Kidney tubule cell (primary cell): ENCODE results near the gene SRP9.
A peak's percentile ranks its signal among the peaks of the same experiment; 100 is the strongest.

Source experiments
- DNase-seq: peaks from one replicate; pipeline ENCODE4 v3.0.0-alpha.2; 2018; ENCODE audit warnings: low spot score

Gene SRP9

DNA sequence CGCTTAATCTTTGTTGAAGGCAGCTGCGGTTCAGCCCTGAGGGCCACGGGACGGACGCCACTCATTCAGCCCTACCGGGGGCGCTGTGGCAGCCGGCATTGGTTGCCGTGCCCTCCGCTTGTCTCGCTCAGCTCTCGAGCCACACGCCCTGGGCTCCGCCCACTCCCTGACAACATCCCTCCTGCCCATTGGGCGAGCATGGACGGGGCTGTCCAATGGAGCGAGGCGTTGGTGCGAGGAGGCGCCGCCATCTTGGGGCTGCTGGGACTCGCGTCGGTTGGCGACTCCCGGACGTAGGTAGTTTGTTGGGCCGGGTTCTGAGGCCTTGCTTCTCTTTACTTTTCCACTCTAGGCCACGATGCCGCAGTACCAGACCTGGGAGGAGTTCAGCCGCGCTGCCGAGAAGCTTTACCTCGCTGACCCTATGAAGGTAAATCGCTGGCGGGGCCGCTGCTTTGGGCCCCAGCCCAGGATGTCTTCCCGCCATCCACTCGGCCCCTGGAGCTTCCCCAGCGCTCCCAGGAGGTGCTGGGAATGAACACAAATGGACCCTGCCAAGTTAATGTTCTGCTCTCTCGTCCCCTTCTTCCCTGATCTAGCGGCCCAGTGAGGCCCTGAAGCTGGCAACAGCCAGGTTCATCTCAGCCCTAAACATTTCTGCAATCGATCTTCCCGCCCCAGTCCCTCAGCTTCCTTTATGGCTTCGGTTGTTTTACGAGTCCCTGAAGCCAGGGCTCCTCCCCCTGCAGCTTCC is at the start of gene SRP9:
Gene SRP9 (plus strand): TSS at position 244 of the 754 bp plus-strand sequence. CDS start 115 bp downstream, at position 359.
- peak; percentile 99 for DNase-seq

GRCh38 chr1:225731491-225731890 is 46.1 kb upstream of the SRP9 start:
- peak; percentile 52 for DNase-seq

DNA sequence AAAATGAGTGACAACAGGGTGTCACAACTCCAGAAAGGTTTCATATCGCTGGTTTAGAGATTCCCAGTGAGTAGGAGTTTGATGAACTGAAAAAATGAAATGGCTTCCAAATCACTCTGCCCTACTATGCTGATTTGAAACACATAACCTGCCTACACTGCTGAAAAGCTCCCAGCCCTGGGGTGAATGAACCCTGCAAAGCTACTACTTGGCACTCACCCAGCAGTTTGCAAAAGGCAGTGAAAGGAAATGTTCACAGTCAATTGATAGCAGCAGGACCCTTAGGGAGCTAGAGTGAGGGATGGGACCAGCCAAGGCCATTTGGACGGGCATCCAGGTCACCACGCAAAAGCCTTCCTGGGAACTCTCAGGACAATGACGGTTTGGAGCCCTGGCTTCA is 44.4 kb upstream of the SRP9 start:
- no peak for DNase-seq

- DNase-seq = peak; percentile 99
Measured at GRCh38 chr1:225735252-225736149, 42.1 kb upstream of the SRP9 start.

DNA sequence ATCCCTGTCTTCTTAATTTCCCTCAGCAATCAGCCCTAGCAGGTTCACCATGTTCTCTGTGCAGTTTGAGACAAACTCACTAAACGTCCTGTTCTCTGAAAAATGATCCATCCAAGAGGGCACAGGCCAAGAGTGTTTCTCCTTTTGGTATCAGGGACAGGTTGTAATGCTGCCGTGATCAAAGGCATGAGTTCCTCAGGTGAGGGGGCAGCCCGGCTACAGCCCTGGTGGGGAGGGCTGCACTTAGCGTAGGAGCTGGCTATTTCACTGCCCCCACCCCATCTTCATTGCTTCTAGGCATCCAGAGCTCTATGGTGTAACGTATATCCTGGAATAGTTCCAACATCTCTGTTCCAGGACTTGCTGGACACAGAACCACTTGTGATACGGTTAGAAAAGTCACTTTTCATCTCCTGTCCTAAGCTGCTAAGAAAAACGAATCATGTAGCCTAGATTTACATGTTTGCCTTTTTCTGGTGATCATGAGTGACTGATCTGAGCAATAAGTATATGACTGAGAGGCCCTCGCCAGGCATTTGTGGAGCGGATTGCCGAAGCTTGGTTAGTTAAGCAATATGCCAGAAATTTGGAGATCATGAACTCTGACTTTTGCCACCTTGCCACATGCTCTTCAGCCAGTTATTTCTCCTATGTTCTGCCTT is 41.1 kb upstream of the SRP9 start:
- DNase-seq = peak; percentile 6

- peak; percentile 9 for DNase-seq
Measured at GRCh38 chr1:225737161-225737560, 40.5 kb upstream of the SRP9 start.

DNA sequence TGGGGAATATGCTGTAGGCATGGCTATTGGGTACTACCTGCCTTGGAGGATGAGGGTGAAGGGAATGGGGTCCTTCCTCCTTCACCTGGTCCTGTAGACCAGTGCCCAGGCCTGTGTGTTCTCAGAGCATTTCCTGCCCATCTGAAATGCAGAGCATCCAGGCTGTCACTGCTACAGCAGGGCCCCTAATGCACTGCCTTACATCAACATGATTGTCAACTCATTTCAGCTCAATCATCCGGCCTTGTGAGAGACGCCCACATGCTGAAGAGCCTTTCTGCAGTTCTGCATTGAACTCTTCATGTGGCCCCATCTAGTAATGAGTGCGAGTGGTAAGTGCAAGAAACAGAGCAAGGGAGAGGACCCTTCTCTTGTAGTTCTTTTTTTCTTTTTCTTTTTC is 39.8 kb upstream of the SRP9 start:
- no peak for DNase-seq

DNA sequence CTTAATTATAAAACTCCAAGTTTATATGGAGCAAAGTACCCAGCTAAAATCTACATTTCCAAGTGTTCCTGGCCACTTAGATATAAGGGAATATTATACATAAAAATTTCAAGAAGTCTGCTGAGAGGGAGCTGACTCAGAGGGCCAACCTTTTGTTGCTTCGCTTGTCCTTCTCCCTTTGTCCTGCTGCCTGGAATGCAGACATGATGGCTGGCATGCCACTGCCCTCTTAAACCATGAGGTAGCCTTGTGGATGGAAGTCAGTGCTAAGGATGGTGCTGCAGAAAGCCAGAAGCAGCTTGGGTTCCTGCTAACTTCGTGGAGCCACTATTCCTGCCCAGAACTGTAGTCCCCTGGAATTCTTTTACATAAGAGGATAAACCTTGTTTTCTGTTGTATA is 38.9 kb upstream of the SRP9 start:
- DNase-seq = no peak

- DNase-seq = no peak
Measured at GRCh38 chr1:225739542-225740107, 38.0 kb upstream of the SRP9 start.

DNA sequence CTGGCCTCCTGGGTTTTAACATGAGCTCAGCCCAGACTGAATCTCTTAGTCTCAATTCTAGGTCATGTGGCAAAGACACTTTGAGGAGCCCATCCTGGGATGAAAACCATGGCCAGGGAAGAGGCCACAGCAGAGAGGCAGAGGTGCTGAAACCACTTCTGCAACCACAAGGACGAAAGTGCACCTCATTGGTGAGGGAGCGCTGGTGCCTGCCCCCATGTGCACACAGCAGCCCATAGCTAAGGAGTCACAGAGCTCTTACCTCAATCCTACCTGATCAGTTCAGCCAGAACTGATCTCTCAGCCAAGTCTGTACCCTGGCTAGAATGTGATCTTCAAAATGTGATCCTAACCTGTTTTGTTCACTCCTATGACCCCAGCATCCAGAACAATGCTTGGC is 32.9 kb upstream of the SRP9 start:
- no peak for DNase-seq

DNA sequence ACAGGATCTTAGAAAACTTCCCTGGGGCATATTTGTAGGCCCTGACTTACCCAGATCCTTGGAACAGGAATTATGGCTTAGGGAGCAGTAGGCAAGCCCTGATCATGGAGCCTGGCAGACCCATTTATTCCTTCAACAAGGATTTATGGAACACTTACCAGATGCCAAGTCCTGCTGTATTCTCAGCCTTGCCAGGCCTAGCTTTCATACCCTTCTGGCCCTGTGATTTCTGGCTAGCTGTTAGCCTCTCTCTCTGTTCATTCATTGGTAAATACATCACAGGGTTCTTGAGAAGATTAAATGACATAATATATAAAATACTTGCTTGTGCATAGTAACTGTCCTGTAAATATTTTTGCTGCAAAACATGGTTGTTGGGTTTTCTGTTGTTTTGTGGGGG is 32.4 kb upstream of the SRP9 start:
- DNase-seq = no peak

DNA sequence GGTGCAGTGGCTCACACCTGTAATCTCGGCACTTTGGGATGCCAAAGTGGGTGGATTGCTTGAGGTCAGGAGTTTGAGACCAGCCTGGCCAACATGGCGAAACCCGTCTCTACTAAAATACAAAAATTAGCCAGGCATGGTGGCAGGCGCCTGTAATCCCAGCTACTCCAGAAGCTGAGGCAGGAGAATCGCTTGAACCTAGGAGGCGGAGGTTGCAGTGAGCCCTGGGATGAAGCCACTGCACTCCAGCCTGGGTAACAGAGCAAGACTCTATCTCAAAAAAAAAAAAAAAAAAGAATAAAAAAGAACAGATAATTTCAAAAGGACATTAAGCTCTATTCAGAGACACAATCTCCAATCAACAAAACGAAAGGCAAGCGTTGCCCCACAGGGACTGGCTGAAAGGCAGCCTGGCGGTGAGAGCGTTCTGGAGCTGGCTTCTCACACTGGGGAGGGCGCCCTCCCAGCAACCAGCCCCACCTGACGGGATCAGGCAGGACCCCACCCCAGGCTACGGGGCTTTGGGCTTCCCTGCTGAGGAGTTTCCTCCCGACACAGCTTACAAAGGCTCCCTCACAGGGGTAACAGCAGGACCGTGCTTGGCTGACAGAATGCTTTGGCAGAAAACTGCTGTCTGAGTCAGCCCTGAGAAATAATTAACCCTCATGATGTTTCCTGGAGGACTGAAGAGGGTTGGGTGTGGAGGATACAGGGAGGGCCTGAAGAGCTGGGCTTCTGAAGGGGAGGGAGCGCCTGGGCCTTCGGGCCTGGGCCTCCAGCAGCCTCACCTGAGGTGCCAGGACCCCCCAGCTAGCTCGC is 31.1 kb upstream of the SRP9 start:
- DNase-seq = peak; percentile 94

DNA sequence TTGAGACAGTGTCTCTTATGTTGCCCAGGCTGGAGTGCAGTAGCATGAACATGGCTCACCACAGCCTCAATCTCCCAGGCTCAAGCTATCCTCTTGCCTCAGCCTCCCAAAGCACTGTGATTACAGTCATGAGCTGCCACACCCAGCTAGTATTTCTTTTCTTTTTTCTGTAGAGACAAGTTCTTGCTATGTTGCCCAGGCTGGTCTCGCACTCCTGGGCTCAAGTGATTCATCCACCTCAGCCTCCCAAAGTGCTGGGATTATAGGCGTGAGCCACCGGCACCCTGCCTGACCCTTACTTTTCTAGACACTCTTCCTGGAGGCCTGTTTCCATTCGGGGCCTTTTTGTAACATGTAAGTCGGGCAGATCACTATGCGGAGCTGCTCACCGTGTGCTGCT is 30.1 kb upstream of the SRP9 start:
- DNase-seq = no peak

DNA sequence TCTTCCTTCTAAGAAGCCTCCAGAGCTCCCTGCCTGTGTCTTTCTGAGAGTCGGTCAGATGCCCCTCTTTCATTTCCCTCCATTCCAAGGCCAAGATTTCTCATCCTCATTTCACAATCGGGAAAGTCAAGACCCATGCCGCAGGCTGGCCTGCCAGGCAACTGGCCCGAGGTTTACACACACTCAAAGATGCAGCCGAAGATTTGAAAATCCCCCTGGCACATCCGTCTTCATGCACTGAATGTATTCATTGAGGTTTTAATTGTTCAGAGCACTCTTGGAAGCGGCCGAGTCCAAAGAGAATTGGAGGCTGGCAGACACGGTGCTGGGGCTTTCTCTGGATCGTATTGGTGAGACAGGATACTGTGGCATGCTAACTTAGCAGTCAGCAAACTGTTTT is 29.1 kb upstream of the SRP9 start:
- DNase-seq = no peak

GRCh38 chr1:225749706-225750105 is 27.9 kb upstream of the SRP9 start:
- no peak for DNase-seq

GRCh38 chr1:225750420-225750819 is 27.2 kb upstream of the SRP9 start:
- no peak for DNase-seq

GRCh38 chr1:225750875-225751824 is 26.5 kb upstream of the SRP9 start:
- DNase-seq = no peak

DNA sequence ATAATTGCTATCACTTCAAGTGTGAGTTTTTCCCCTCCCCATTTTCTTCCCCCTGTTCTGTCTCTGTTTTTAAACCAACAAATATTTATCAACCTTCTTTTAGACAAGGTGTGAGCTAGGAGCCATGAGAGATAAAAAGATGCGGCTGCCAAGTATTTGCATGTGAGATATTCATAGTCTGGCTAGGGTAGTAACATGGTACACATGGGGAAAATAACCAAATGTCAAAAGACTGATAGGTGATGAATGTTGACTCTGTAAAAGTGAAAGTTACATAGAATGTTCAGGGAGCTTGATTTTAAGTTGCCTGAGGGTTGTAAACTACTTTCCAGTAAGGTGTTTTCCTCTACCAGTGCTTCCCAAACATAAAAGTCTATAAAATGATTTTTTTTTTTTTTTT is 25.4 kb upstream of the SRP9 start:
- no peak for DNase-seq

GRCh38 chr1:225754940-225755641 is 22.5 kb upstream of the SRP9 start:
- DNase-seq = peak; percentile 82
